IMR-90 (cell line): Measurements from ENCODE around the gene SSBP2. TPM values are rescaled to one million over a fixed set of nuclear protein-coding genes. Genes with fewer than 3 reads are reported as not detected.

Experiments
- ATAC-seq: fragments of 200-7000 bp; cut with Tn5 transposase; 2 replicates; pipeline ENCODE4 v1.9.1; 2020; ENCODE audit warnings: low read depth, mild to moderate bottlenecking, moderate library complexity
- BruUV-seq: library from RNA; stranded (reverse); fragments of 400-500 nt; replicated peaks from 2 replicates; lab custom pipeline; 2021; lab: Mats Ljungman, UMichigan
- CTCF ChIA-PET: fragments of 300-600 bp; formaldehyde crosslinking; extraction: SDS; loops from one replicate; lab custom pipeline; 2021; ENCODE audit warnings: antibody characterized with exemption; lab: Yijun Ruan, JAX
- POLR2A ChIA-PET: fragments of 300-600 bp; sonication (Branson Sonifier 250); formaldehyde crosslinking; loops from one replicate; lab custom pipeline; 2022; ENCODE audit warnings: antibody characterized with exemption; ENCODE audit not compliant: unreplicated experiment; lab: Charles Lee
- DNase-seq: peaks from one replicate; pipeline ENCODE4 v3.0.0; 2013
- H2AFZ ChIP-seq: replicated peaks from 2 replicates; pipeline ENCODE3; 2013; ENCODE audit warnings: low read length, mild to moderate bottlenecking; ENCODE audit not compliant: poor library complexity
- H2AK5ac ChIP-seq: 2 replicates; pipeline ENCODE4 v1.6.1; 2013; ENCODE audit warnings: low read depth, low read length, inconsistent platforms
- H2AK9ac ChIP-seq: replicated peaks from 2 replicates; pipeline ENCODE3; 2013; ENCODE audit warnings: mild to moderate bottlenecking, low read depth, low read length, moderate library complexity; ENCODE audit not compliant: poor library complexity
- H2BK120ac ChIP-seq: 2 replicates; pipeline ENCODE4 v1.6.1; 2013; ENCODE audit warnings: low read depth, low read length, inconsistent platforms
- H2BK15ac ChIP-seq: 3 replicates; pipeline ENCODE4 v1.6.1; 2013; ENCODE audit warnings: low read depth, low read length, inconsistent platforms
- H2BK20ac ChIP-seq: 2 replicates; pipeline ENCODE4 v1.6.1; 2013; ENCODE audit warnings: low read depth, mild to moderate bottlenecking, inconsistent platforms, low read length, moderate library complexity
- H2BK5ac ChIP-seq: 2 replicates; pipeline ENCODE4 v1.6.1; 2013; ENCODE audit warnings: mild to moderate bottlenecking, low read depth, low read length, inconsistent platforms; ENCODE audit not compliant: poor library complexity, severe bottlenecking
- H3K14ac ChIP-seq: replicated peaks from 2 replicates; pipeline ENCODE4 v1.6.1; 2013; ENCODE audit warnings: low read depth, low read length, inconsistent platforms
- H3K18ac ChIP-seq: 2 replicates; pipeline ENCODE4 v1.6.1; 2013; ENCODE audit warnings: low read depth, low read length, control low read depth
- H3K23ac ChIP-seq: 2 replicates; pipeline ENCODE4 v1.6.1; 2013; ENCODE audit warnings: low read depth, low read length, inconsistent platforms
- H3K27ac ChIP-seq: 2 replicates; pipeline ENCODE4 v1.5.1; 2013; ENCODE audit warnings: mild to moderate bottlenecking, control low read depth, low read length; ENCODE audit not compliant: insufficient read depth
- H3K27me3 ChIP-seq: 2 replicates; pipeline ENCODE4 v1.6.1; 2013; ENCODE audit warnings: low read length; ENCODE audit not compliant: control insufficient read depth, insufficient read depth
- H3K36me3 ChIP-seq: 2 replicates; pipeline ENCODE4 v1.6.1; 2013; ENCODE audit warnings: low read length, mixed read lengths; ENCODE audit not compliant: control insufficient read depth, insufficient read depth
- H3K4ac ChIP-seq: 2 replicates; pipeline ENCODE4 v1.6.1; 2013; ENCODE audit warnings: low read depth, low read length, inconsistent platforms
- H3K4me1 ChIP-seq: 2 replicates; pipeline ENCODE4 v1.6.1; 2013; ENCODE audit warnings: low read length, mixed read lengths; ENCODE audit not compliant: control insufficient read depth, insufficient read depth
- H3K4me2 ChIP-seq: 2 replicates; pipeline ENCODE4 v1.6.1; 2013; ENCODE audit warnings: low read depth, mild to moderate bottlenecking, control low read depth, low read length, moderate library complexity
- H3K4me3 ChIP-seq: 2 replicates; pipeline ENCODE4 v1.5.1; 2013; ENCODE audit warnings: low read depth, mild to moderate bottlenecking, control low read depth, low read length, moderate library complexity; ENCODE audit not compliant: insufficient read depth
- H3K56ac ChIP-seq: 2 replicates; pipeline ENCODE4 v1.6.1; 2013; ENCODE audit warnings: low read length, inconsistent platforms; ENCODE audit not compliant: insufficient read depth; ENCODE audit errors: extremely low read depth
- H3K79me1 ChIP-seq, 2 experiments: 2 replicates each; pipeline ENCODE4 v1.6.1; 2013; ENCODE audit warnings: low read length in 2 of 2, inconsistent platforms in 1 of 2, low read depth in 1 of 2
- H3K9ac ChIP-seq: 2 replicates; pipeline ENCODE4 v1.6.1; 2013; ENCODE audit warnings: low read depth, low read length, control low read depth
- H3K9me1 ChIP-seq: 2 replicates; pipeline ENCODE4 v1.6.1; 2013; ENCODE audit warnings: low read length, inconsistent platforms; ENCODE audit not compliant: insufficient read depth
- H3K9me3 ChIP-seq: 2 replicates; pipeline ENCODE4 v1.6.1; 2013; ENCODE audit warnings: low read length; ENCODE audit not compliant: control insufficient read depth, insufficient read depth
- H4K20me1 ChIP-seq: 2 replicates; pipeline ENCODE4 v1.6.1; 2013; ENCODE audit warnings: low read length, inconsistent platforms; ENCODE audit not compliant: insufficient read depth
- H4K5ac ChIP-seq: 2 replicates; pipeline ENCODE4 v1.6.1; 2013; ENCODE audit warnings: mild to moderate bottlenecking, low read depth, low read length, control low read depth
- H4K8ac ChIP-seq, 2 experiments: 2 replicates each; pipeline ENCODE4 v1.6.1; 2013; ENCODE audit warnings: low read depth in 2 of 2, low read length in 2 of 2, control low read depth in 1 of 2, inconsistent platforms in 1 of 2
- H4K91ac ChIP-seq: 2 replicates; pipeline ENCODE4 v1.6.1; 2013; ENCODE audit warnings: low read depth, low read length, inconsistent platforms; ENCODE audit not compliant: insufficient read depth
- BHLHE40 ChIP-seq: fragments of 150-350 bp; IDR thresholded peaks from 2 replicates; pipeline ENCODE4 v1.6.1; 2016; ENCODE audit warnings: mild to moderate bottlenecking, low read depth, low read length
- CHD1 ChIP-seq: IDR thresholded peaks from 2 replicates; pipeline ENCODE4 v1.6.1; 2012; ENCODE audit warnings: low read depth, low read length, improper control_type of control experiment
- CTCF ChIP-seq: conservative IDR thresholded peaks from 2 replicates; pipeline ENCODE4 v1.5.1; 2012; ENCODE audit warnings: mild to moderate bottlenecking, low read depth, low read length, improper control_type of control experiment
- ELK1 ChIP-seq: fragments of 150-350 bp; IDR thresholded peaks from 2 replicates; pipeline ENCODE4 v1.6.1; 2016; ENCODE audit warnings: low read depth, mild to moderate bottlenecking, low read length, moderate library complexity, borderline replicate concordance
- FOS ChIP-seq: fragments of 150-350 bp; IDR thresholded peaks from 2 replicates; pipeline ENCODE4 v1.6.1; 2016; ENCODE audit warnings: low read depth, low read length
- MAZ ChIP-seq: IDR thresholded peaks from 2 replicates; pipeline ENCODE4 v1.6.1; 2012; ENCODE audit warnings: low read depth, mild to moderate bottlenecking, low read length, improper control_type of control experiment, moderate library complexity, borderline replicate concordance
- MXI1 ChIP-seq: IDR thresholded peaks from 2 replicates; pipeline ENCODE4 v1.6.1; 2012; ENCODE audit warnings: low read depth, mild to moderate bottlenecking, low read length, moderate library complexity, borderline replicate concordance
- POLR2A ChIP-seq: IDR thresholded peaks from 2 replicates; pipeline ENCODE4 v1.6.1; 2012; ENCODE audit warnings: mild to moderate bottlenecking, low read depth, low read length
- RAD21 ChIP-seq: IDR thresholded peaks from 2 replicates; pipeline ENCODE4 v1.6.1; 2012; ENCODE audit warnings: low read length, improper control_type of control experiment
- RCOR1 ChIP-seq: IDR thresholded peaks from 2 replicates; pipeline ENCODE4 v1.6.1; 2012; ENCODE audit warnings: mild to moderate bottlenecking, low read length, improper control_type of control experiment; ENCODE audit not compliant: insufficient replicate concordance
- RFX5 ChIP-seq: IDR thresholded peaks from 2 replicates; pipeline ENCODE4 v1.8.0; 2012; ENCODE audit warnings: low read depth, mild to moderate bottlenecking, low read length, moderate library complexity
- SMC3 ChIP-seq: fragments of 150-350 bp; IDR thresholded peaks from 2 replicates; pipeline ENCODE4 v1.6.1; 2016; ENCODE audit warnings: low read depth, mild to moderate bottlenecking, antibody characterized with exemption, low read length, moderate library complexity
- USF2 ChIP-seq: fragments of 150-350 bp; IDR thresholded peaks from 2 replicates; pipeline ENCODE4 v1.6.1; 2017; ENCODE audit warnings: mild to moderate bottlenecking, antibody characterized with exemption, low read length, low read depth
- WGBS, 2 experiments: methylation state at CpG; one replicate each; pipeline versions ENCODE4 v1.1.5 to v1.1.7; 2013; ENCODE audit warnings: missing lambda C conversion rate in 2 of 2; ENCODE audit not compliant: insufficient read length in 1 of 2; ENCODE audit errors: extremely low coverage in 2 of 2; 5-methylcytosine and 5-hydroxymethylcytosine counted together
- dilution Hi-C: fragments of 300-500 bp; cut with HindIII; formaldehyde crosslinking; loops from one replicate; pipeline ENCODE4 v1.14.3; 2018; ENCODE audit warnings: low sequenced_read_pairs; ENCODE audit not compliant: unreplicated experiment
- in situ Hi-C: fragments of 300-500 bp; cut with MboI; formaldehyde crosslinking; loops from 3 replicates; pipeline ENCODE4 v1.14.3; 2019; ENCODE audit warnings: low sequenced_read_pairs, inconsistent platforms, mixed read lengths
- intact Hi-C: fragments of 100-400 bp; cut with micrococcal nuclease; formaldehyde crosslinking; loops from 2 replicates; pipeline ENCODE4 v1.10.0; 2022
- polyA plus RNA-seq, 3 experiments: library from polyadenylated mRNA; depleted of rRNA; stranded (reverse); fragments of >200 nt; gene quantifications; 2 replicates each; pipeline ENCODE4 v1.2.3, GENCODE V29; 2012; ENCODE audit warnings: low replicate concordance in 1 of 3
- total RNA-seq: library from RNA; depleted of rRNA; stranded (reverse); fragments of >200 nt; gene quantifications from 2 replicates; pipeline ENCODE4 v1.2.3, GENCODE V29; 2012

SSBP2 gene
- total and polyA plus RNA-seq, 2 of the 4 experiments (the other 2 are of a cell fraction) = 38.4 to 42.7 TPM

GRCh38 chr5:81506378-81506777 is 244.5 kb downstream of the SSBP2 start:
- no peak overlapping the region for H3K14ac ChIP-seq
- no peaks in the 10 kb centered on the region for H4K20me1 ChIP-seq
- H3K4me1 ChIP-seq = no peaks in the 10 kb centered on the region
- dilution Hi-C loops (no loop called here), intact Hi-C loops (loop anchor here (2.0 to 10.0 kb wide), 6 partner anchors 82 to 748 kb away; no protein-coding TSS in a partner anchor), in situ Hi-C loops (loop anchor here (5.0 to 25.0 kb wide), 3 partner anchors 241 to 656 kb away; no protein-coding TSS in a partner anchor)
- no peak overlapping the region for H3K23ac ChIP-seq
- no peak overlapping the region for H3K27ac ChIP-seq
- no peak overlapping the region for H2BK15ac ChIP-seq
- no peak for TF ChIP-seq MAZ
- TF ChIP-seq ELK1 = no peak
- no peak for TF ChIP-seq CHD1
- TF ChIP-seq BHLHE40 = no peak
- TF ChIP-seq CTCF = no peak
- no peak for TF ChIP-seq POLR2A
- no peak for TF ChIP-seq RCOR1
- no peak for TF ChIP-seq SMC3
- no peak for TF ChIP-seq FOS
- TF ChIP-seq USF2 = no peak
- no peak for TF ChIP-seq RAD21
- TF ChIP-seq RFX5 = no peak
- TF ChIP-seq MXI1 = no peak
- H3K9me1 ChIP-seq = no peaks in the 10 kb centered on the region
- H3K9ac ChIP-seq = no peak overlapping the region
- H2BK5ac ChIP-seq = no peak overlapping the region
- no peak overlapping the region for H4K91ac ChIP-seq
- H3K27me3 ChIP-seq = no peaks in the 10 kb centered on the region
- no peak overlapping the region for H2AFZ ChIP-seq
- no peaks in the 10 kb centered on the region for H3K9me3 ChIP-seq
- DNase-seq (no peak), ATAC-seq (no peak)
- no peak overlapping the region for H2BK120ac ChIP-seq
- H3K4me2 ChIP-seq = no peak overlapping the region
- no peak overlapping the region for H2AK9ac ChIP-seq
- H3K4me3 ChIP-seq = no peak overlapping the region
- H3K56ac ChIP-seq = no peak overlapping the region
- no CpG with 5 or more reads among the region's 1 CpG for WGBS, 2 experiments
- H3K4ac ChIP-seq = no peak overlapping the region
- no peak overlapping the region for H4K8ac ChIP-seq
- POLR2A ChIA-PET = no interaction called here
- CTCF ChIA-PET = interaction anchor here (0.6 to 1.2 kb wide), 5 partner anchors 65 to 752 kb away, joined by 3 to 5 read pairs (median 3); no protein-coding TSS in a partner anchor
- no peak overlapping the region for H2AK5ac ChIP-seq
- no TSS peak for BruUV-seq
- no peaks in the 10 kb centered on the region for H3K36me3 ChIP-seq
- H4K5ac ChIP-seq = no peak overlapping the region
- H3K18ac ChIP-seq = no peak overlapping the region
- no peaks in the 10 kb centered on the region for H3K79me1 ChIP-seq
- no peak overlapping the region for H2BK20ac ChIP-seq
